HEK293 (cell line): ENCODE data around the gene CENATAC.
"Not testable (repeated sequence)": the region's sequence is repeated elsewhere in the genome, so short reads cannot be mapped to it uniquely, and the experiment has no call there.

ENCODE experiments used
- MEIS1 ChIP-seq: sonication (generic); formaldehyde crosslinking; IDR thresholded peaks from 2 replicates; pipeline ENCODE4 v1.8.1; 2022; ENCODE audit warnings: missing genetic modification reagents, mild to moderate bottlenecking, borderline replicate concordance
- TF ChIP-seq, protein P1 (sequence below): fragments of 450-650 bp; formaldehyde crosslinking; IDR thresholded peaks from 2 replicates; pipeline ENCODE4 v1.5.1; 2016; ENCODE audit warnings: missing biosample characterization, missing genetic modification characterization
- TF ChIP-seq, protein P2 (sequence below): fragments of 450-650 bp; formaldehyde crosslinking; IDR thresholded peaks from 2 replicates; pipeline ENCODE4 v1.5.1; 2016; ENCODE audit warnings: missing biosample characterization, missing genetic modification characterization
- TF ChIP-seq, protein P3 (sequence below): fragments of 450-650 bp; formaldehyde crosslinking; IDR thresholded peaks from 2 replicates; pipeline ENCODE4 v1.5.1; 2016; ENCODE audit warnings: missing biosample characterization, missing genetic modification characterization, low read depth

DNA sequence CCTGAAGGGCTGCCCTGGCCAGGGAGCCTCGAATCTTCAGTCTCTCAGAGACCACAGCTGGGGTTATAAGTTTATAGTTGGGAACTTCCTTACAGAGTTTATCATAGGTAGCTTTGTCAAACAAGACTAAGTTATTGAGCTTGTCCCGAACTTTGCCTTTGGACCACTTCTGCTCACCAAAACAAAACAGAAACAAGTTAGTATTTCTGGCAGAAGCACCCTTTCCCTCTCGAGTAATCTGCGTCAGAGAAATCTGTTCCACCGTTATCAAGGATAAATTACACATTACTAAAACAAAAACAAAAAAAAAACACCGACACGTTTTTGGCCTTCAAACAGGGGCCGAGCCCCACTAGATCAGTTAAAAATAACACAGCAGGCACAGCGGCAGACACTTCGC, 19.4 kb downstream of the CENATAC start:
- TF ChIP-seq, protein P1, sequence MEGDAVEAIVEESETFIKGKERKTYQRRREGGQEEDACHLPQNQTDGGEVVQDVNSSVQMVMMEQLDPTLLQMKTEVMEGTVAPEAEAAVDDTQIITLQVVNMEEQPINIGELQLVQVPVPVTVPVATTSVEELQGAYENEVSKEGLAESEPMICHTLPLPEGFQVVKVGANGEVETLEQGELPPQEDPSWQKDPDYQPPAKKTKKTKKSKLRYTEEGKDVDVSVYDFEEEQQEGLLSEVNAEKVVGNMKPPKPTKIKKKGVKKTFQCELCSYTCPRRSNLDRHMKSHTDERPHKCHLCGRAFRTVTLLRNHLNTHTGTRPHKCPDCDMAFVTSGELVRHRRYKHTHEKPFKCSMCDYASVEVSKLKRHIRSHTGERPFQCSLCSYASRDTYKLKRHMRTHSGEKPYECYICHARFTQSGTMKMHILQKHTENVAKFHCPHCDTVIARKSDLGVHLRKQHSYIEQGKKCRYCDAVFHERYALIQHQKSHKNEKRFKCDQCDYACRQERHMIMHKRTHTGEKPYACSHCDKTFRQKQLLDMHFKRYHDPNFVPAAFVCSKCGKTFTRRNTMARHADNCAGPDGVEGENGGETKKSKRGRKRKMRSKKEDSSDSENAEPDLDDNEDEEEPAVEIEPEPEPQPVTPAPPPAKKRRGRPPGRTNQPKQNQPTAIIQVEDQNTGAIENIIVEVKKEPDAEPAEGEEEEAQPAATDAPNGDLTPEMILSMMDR (tag by site-specific recombination) = not testable (repeated sequence)
- TF ChIP-seq, protein P2, sequence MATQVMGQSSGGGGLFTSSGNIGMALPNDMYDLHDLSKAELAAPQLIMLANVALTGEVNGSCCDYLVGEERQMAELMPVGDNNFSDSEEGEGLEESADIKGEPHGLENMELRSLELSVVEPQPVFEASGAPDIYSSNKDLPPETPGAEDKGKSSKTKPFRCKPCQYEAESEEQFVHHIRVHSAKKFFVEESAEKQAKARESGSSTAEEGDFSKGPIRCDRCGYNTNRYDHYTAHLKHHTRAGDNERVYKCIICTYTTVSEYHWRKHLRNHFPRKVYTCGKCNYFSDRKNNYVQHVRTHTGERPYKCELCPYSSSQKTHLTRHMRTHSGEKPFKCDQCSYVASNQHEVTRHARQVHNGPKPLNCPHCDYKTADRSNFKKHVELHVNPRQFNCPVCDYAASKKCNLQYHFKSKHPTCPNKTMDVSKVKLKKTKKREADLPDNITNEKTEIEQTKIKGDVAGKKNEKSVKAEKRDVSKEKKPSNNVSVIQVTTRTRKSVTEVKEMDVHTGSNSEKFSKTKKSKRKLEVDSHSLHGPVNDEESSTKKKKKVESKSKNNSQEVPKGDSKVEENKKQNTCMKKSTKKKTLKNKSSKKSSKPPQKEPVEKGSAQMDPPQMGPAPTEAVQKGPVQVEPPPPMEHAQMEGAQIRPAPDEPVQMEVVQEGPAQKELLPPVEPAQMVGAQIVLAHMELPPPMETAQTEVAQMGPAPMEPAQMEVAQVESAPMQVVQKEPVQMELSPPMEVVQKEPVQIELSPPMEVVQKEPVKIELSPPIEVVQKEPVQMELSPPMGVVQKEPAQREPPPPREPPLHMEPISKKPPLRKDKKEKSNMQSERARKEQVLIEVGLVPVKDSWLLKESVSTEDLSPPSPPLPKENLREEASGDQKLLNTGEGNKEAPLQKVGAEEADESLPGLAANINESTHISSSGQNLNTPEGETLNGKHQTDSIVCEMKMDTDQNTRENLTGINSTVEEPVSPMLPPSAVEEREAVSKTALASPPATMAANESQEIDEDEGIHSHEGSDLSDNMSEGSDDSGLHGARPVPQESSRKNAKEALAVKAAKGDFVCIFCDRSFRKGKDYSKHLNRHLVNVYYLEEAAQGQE (tag by site-specific recombination) = not testable (repeated sequence)
- TF ChIP-seq MEIS1 = not testable (repeated sequence)
- TF ChIP-seq, protein P3, sequence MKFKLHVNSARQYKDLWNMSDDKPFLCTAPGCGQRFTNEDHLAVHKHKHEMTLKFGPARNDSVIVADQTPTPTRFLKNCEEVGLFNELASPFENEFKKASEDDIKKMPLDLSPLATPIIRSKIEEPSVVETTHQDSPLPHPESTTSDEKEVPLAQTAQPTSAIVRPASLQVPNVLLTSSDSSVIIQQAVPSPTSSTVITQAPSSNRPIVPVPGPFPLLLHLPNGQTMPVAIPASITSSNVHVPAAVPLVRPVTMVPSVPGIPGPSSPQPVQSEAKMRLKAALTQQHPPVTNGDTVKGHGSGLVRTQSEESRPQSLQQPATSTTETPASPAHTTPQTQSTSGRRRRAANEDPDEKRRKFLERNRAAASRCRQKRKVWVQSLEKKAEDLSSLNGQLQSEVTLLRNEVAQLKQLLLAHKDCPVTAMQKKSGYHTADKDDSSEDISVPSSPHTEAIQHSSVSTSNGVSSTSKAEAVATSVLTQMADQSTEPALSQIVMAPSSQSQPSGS (tag by site-specific recombination) = not testable (repeated sequence)
